ENCODE results near the gene MYCBPAP. TPM values are rescaled to one million over a fixed set of nuclear protein-coding genes. Genes with fewer than 3 reads are reported as not detected.

MYCBPAP gene
- total RNA-seq, 1 donor from 2014 or later, result 1.3 TPM

GRCh38 chr17:50540560-50541401 is 32.5 kb downstream of the MYCBPAP start:
- no peak for ATAC-seq
- no peaks in the 10 kb centered on the region for H3K36me3 ChIP-seq
- H3K27me3 ChIP-seq, result no peaks in the 10 kb centered on the region
- H3K9me3 ChIP-seq, result no peaks in the 10 kb centered on the region
- intact Hi-C loops (cut with DNase I), result loop anchor here (10.0 kb wide), 2 partner anchors 144 to 304 kb away; no protein-coding TSS in a partner anchor
- no peak for TF ChIP-seq CTCF (IDR thresholded peaks at IDR 0.05)
- no peak for DNase-seq
- H3K4me1 ChIP-seq, result peaks cover 21% of the 10 kb centered on the region
- H3K27ac ChIP-seq, result no peak overlapping the region
- peak overlapping the region; percentile 63 for H3K4me3 ChIP-seq

- H3K27me3 ChIP-seq, result no peaks in the 10 kb centered on the region
- peak overlapping the region; percentile 63 for H3K4me3 ChIP-seq
- H3K27ac ChIP-seq, result peak overlapping the region; percentile 51
- H3K4me1 ChIP-seq, result peaks cover 21% of the 10 kb centered on the region
- ATAC-seq, result no peak
- TF ChIP-seq CTCF (IDR thresholded peaks at IDR 0.05), result no peak
- DNase-seq, result no peak
- no peaks in the 10 kb centered on the region for H3K9me3 ChIP-seq
- intact Hi-C loops (cut with DNase I), result loop anchor here (10.0 kb wide), 2 partner anchors 143 to 303 kb away; no protein-coding TSS in a partner anchor
- no peaks in the 10 kb centered on the region for H3K36me3 ChIP-seq
Measured at GRCh38 chr17:50541402-50541715, 33.1 kb downstream of the MYCBPAP start.

- peaks cover 21% of the 10 kb centered on the region for H3K4me1 ChIP-seq
- H3K27ac ChIP-seq, result peak overlapping the region; percentile 51
- peak; percentile 36 for TF ChIP-seq CTCF (IDR thresholded peaks at IDR 0.05)
- H3K4me3 ChIP-seq, result peak overlapping the region; percentile 63
- H3K36me3 ChIP-seq, result no peaks in the 10 kb centered on the region
- intact Hi-C loops (cut with DNase I), result loop anchor here (10.0 kb wide), 2 partner anchors 143 to 303 kb away; no protein-coding TSS in a partner anchor
- H3K9me3 ChIP-seq, result no peaks in the 10 kb centered on the region
- ATAC-seq (peak; percentile 91), DNase-seq (peak; percentile 94)
- no peaks in the 10 kb centered on the region for H3K27me3 ChIP-seq
Measured at GRCh38 chr17:50541716-50542688, 33.8 kb downstream of the MYCBPAP start.

- TF ChIP-seq CTCF (IDR thresholded peaks at IDR 0.05), result no peak
- peak; percentile 39 for ATAC-seq
- Histone ChIP-seq H3K27me3 (no peaks in the 10 kb centered on the region), H3K9me3 (no peaks in the 10 kb centered on the region), H3K27ac (peak overlapping the region; percentile 30), H3K4me3 (peak overlapping the region; percentile 63), H3K36me3 (no peaks in the 10 kb centered on the region), H3K4me1 (peaks cover 21% of the 10 kb centered on the region)
- peak; percentile 85 for DNase-seq
- intact Hi-C loops (cut with DNase I), result loop anchor here (10.0 kb wide), 2 partner anchors 142 to 302 kb away; no protein-coding TSS in a partner anchor
Measured at GRCh38 chr17:50542795-50543774, 34.8 kb downstream of the MYCBPAP start.

Measured in upper lobe of right lung (tissue), 1 donor.